ENCODE measurements around the gene PIGH.

- TF ChIP-seq ZNF565 (CRISPR knock-in tag; conservative IDR thresholded peaks at IDR 0.05; ENCODE audit: low read depth) (no peak), CSRNP3 (CRISPR knock-in tag; IDR thresholded peaks at IDR 0.05) (no peak), PPARA (CRISPR knock-in tag; IDR thresholded peaks at IDR 0.05; ENCODE audit: borderline replicate concordance) (no peak), OSR1 (CRISPR knock-in tag; IDR thresholded peaks at IDR 0.05) (no peak), PATZ1 (CRISPR knock-in tag; IDR thresholded peaks at IDR 0.05; ENCODE audit: borderline replicate concordance) (no peak), ARNTL (CRISPR knock-in tag; IDR thresholded peaks at IDR 0.05; ENCODE audit: borderline replicate concordance, low read depth) (no peak), ZNF70 (CRISPR knock-in tag; IDR thresholded peaks at IDR 0.05) (no peak), ZFP30 (CRISPR knock-in tag; IDR thresholded peaks at IDR 0.05) (no peak), POU6F1 (CRISPR knock-in tag; IDR thresholded peaks at IDR 0.05; ENCODE audit: borderline replicate concordance, low read depth) (no peak), RARB (CRISPR knock-in tag; IDR thresholded peaks at IDR 0.05) (no peak), TCF4 (CRISPR knock-in tag; IDR thresholded peaks at IDR 0.05; ENCODE audit: borderline replicate concordance) (no peak)
Observed at GRCh38 chr14:67580336-67581171, 19.5 kb downstream of the PIGH start.

All from SK-N-SH treated with all-trans-retinoic acid at 6 μM for 48 hours (cell line).